K562 (cell line): Measurements from ENCODE around the gene B4GALT1. TPM values are rescaled to one million over a fixed set of nuclear protein-coding genes. Genes with fewer than 3 reads are reported as not detected.
A peak's percentile ranks its signal among the peaks of the same experiment; 100 is the strongest.

Experiments used
- FUS ChIP-seq: fragments of 200-400 bp; formaldehyde crosslinking; optimal IDR thresholded peaks from 2 replicates; pipeline ENCODE3; 2017; ENCODE audit warnings: low read depth, low read length
- RUNX1 ChIP-seq: sonication (generic); IDR thresholded peaks from 2 replicates; pipeline ENCODE4 v1.6.1; 2016; ENCODE audit warnings: antibody characterized with exemption, low read depth
- SIN3A ChIP-seq, 2 experiments: fragments of 150-350 bp in 1 of 2; IDR thresholded peaks; 2 replicates each; pipeline ENCODE4 v1.6.1; 2011 to 2016; ENCODE audit warnings: borderline replicate concordance in 2 of 2, low read depth in 2 of 2, low read length in 2 of 2, mild to moderate bottlenecking in 2 of 2, moderate library complexity in 2 of 2; ENCODE audit not compliant: control insufficient read depth in 1 of 2
- ZBTB33 ChIP-seq: sonication (generic); formaldehyde crosslinking; IDR thresholded peaks from 2 replicates; pipeline ENCODE4 v1.8.1; 2023; ENCODE audit warnings: mild to moderate bottlenecking, missing genetic modification reagents
- ZBTB40 ChIP-seq, 2 experiments: fragments of 450-650 bp in 1 of 2; sonication (generic) in 1 of 2; formaldehyde crosslinking in 1 of 2; IDR thresholded peaks; 2 replicates each; pipeline versions ENCODE4 v1.7.1 to v1.9.0; 2016 to 2022; ENCODE audit warnings: inconsistent platforms in 1 of 2, mild to moderate bottlenecking in 1 of 2, missing genetic modification reagents in 1 of 2
- polyA plus RNA-seq, 8 experiments: library from polyadenylated mRNA; depleted of rRNA in 4 of 8; stranded (reverse) in 5 of 8; unstranded in 3 of 8; fragments of >200 nt; fragmentation: Nextera tagmentation in 2 of 8; fragmentation: Illumina TruSeq in 1 of 8; extraction: Ambion mirVana in 2 of 8; extraction: Trizol in 1 of 8; gene quantifications; 2 replicates each; pipeline versions ENCODE4 v1.2.1 to v1.2.3, GENCODE V29; 2011 to 2014; ENCODE audit warnings: inconsistent platforms in 1 of 8, missing spikeins in 1 of 8
- total RNA-seq, 7 experiments: library from RNA; depleted of rRNA in 6 of 7; stranded (reverse); fragments of >200 nt in 6 of 7; fragmentation: Illumina TruSeq in 2 of 7; extraction: Trizol in 2 of 7; gene quantifications; 2 replicates each; pipeline versions ENCODE4 v1.2.1 to v1.2.3, GENCODE V29; 2011 to 2021; ENCODE audit warnings: low replicate concordance in 1 of 7

Gene B4GALT1
- total and polyA plus RNA-seq, 9 of the 15 experiments (the other 6 are each of a cell fraction or from before 2014, with no cell fraction given): 4.1 to 26.8 (median 7.1) TPM

GRCh38 chr9:33076046-33077004 lies 90.8 kb downstream of the B4GALT1 start, which contains the start of gene SMU1 (continued):
- peak; percentile 97 for TF ChIP-seq ZBTB40 (IDR thresholded peaks at IDR 0.05)
- TF ChIP-seq ZBTB40 (CRISPR knock-in tag; IDR thresholded peaks at IDR 0.05): no peak
- TF ChIP-seq FUS: no peak
- no peak for TF ChIP-seq RUNX1
- peak in 1 of 2 experiments; percentile 64; a peak in 1 of 4 replicates for TF ChIP-seq SIN3A (IDR thresholded peaks at IDR 0.05; ENCODE audit: borderline replicate concordance in 2 of 2, control insufficient read depth in 1 of 2, low read depth in 2 of 2, low read length in 2 of 2)
- TF ChIP-seq ZBTB33 (CRISPR knock-in tag): no peak
